WTC11 (cell line): Measurements from ENCODE around the gene NOX5. TPM values are rescaled to one million over a fixed set of nuclear protein-coding genes. Genes with fewer than 3 reads are reported as not detected.

Experiments
- ATAC-seq: fragments of 200-7000 bp; cut with Tn5 transposase; 2 replicates; pipeline ENCODE4 v1.10.0; 2021; ENCODE audit warnings: mild to moderate bottlenecking, moderate library complexity
- CTCF ChIA-PET: fragments of 300-600 bp; sonication (Branson Sonifier 250); formaldehyde crosslinking; loops from one replicate; lab custom pipeline; 2021; ENCODE audit warnings: antibody characterized with exemption; lab: Charles Lee
- POLR2A ChIA-PET: fragments of 350-600 bp; sonication (Branson Sonifier 250); formaldehyde crosslinking; loops from one replicate; lab custom pipeline; 2021; ENCODE audit warnings: antibody characterized with exemption; lab: Charles Lee
- DNase-seq: peaks from one replicate; pipeline ENCODE4 v3.0.0; 2021; ENCODE audit warnings: low spot score
- H3K27ac Mint-ChIP-seq: 2 replicates; pipeline ENCODE4 v1.8.0; 2021; ENCODE audit warnings: mixed read lengths
- H3K27me3 Mint-ChIP-seq: 2 replicates; pipeline ENCODE4 v1.8.0; 2021; ENCODE audit warnings: low read depth, mild to moderate bottlenecking, moderate library complexity, mixed read lengths
- H3K36me3 Mint-ChIP-seq: 2 replicates; pipeline ENCODE4 v1.8.0; 2021; ENCODE audit warnings: mixed read lengths
- H3K4me1 Mint-ChIP-seq: 2 replicates; pipeline ENCODE4 v1.8.0; 2022; ENCODE audit warnings: mixed read lengths
- H3K4me3 Mint-ChIP-seq: 2 replicates; pipeline ENCODE4 v1.8.0; 2021; ENCODE audit warnings: mild to moderate bottlenecking, moderate library complexity, mixed read lengths
- H3K9me3 Mint-ChIP-seq: 2 replicates; pipeline ENCODE4 v1.8.0; 2021; ENCODE audit warnings: mixed read lengths
- ARID4B ChIP-seq: sonication (generic); formaldehyde crosslinking; IDR thresholded peaks from 2 replicates; pipeline ENCODE4 v1.8.0; 2023; ENCODE audit warnings: missing genetic modification reagents, mild to moderate bottlenecking, borderline replicate concordance
- CREB1 ChIP-seq: sonication (generic); formaldehyde crosslinking; IDR thresholded peaks from 2 replicates; pipeline ENCODE4 v1.8.0; 2023; ENCODE audit warnings: mild to moderate bottlenecking, missing genetic modification reagents
- CTCF ChIP-seq: fragments of 200-600 bp; IDR thresholded peaks from 2 replicates; pipeline ENCODE4 v1.8.0; 2022; ENCODE audit warnings: antibody characterized with exemption
- ERG ChIP-seq: fragments of 250-450 bp; sonication (Bioruptor Pico); IDR thresholded peaks from 2 replicates; pipeline ENCODE4 v1.8.0; 2021; ENCODE audit warnings: mild to moderate bottlenecking
- IRF1 ChIP-seq: sonication (generic); formaldehyde crosslinking; IDR thresholded peaks from 2 replicates; pipeline ENCODE4 v1.8.0; 2023; ENCODE audit warnings: missing genetic modification reagents
- MAX ChIP-seq: sonication (generic); formaldehyde crosslinking; IDR thresholded peaks from 2 replicates; pipeline ENCODE4 v1.8.0; 2022; ENCODE audit warnings: mild to moderate bottlenecking, missing genetic modification reagents
- MLX ChIP-seq: sonication (generic); formaldehyde crosslinking; IDR thresholded peaks from 2 replicates; pipeline ENCODE4 v1.8.1; 2023; ENCODE audit warnings: mild to moderate bottlenecking, missing genetic modification reagents, moderate library complexity
- MYBL2 ChIP-seq: sonication (generic); formaldehyde crosslinking; IDR thresholded peaks from 2 replicates; pipeline ENCODE4 v1.8.1; 2023; ENCODE audit warnings: mild to moderate bottlenecking, moderate library complexity, missing genetic modification reagents
- PREB ChIP-seq: sonication (generic); formaldehyde crosslinking; IDR thresholded peaks from 2 replicates; pipeline ENCODE4 v1.8.1; 2022; ENCODE audit warnings: mild to moderate bottlenecking, missing genetic modification reagents, moderate library complexity, borderline replicate concordance
- SP1 ChIP-seq: sonication (generic); formaldehyde crosslinking; conservative IDR thresholded peaks from 2 replicates; pipeline ENCODE4 v1.8.1; 2022; ENCODE audit warnings: missing genetic modification reagents
- TCF7 ChIP-seq: sonication (generic); formaldehyde crosslinking; IDR thresholded peaks from 2 replicates; pipeline ENCODE4 v1.8.0; 2022; ENCODE audit warnings: mild to moderate bottlenecking, low read depth, missing genetic modification reagents, moderate library complexity
- ZNF671 ChIP-seq: fragments of 250-450 bp; sonication (Bioruptor Pico); IDR thresholded peaks from 2 replicates; pipeline ENCODE4 v1.8.0; 2021; ENCODE audit warnings: mild to moderate bottlenecking
- total RNA-seq: library from RNA; stranded (reverse); gene quantifications from 3 replicates; pipeline ENCODE4 v1.2.3, GENCODE V29; 2021

Gene NOX5
- total RNA-seq, 1 experiment from 2014 or later, result not detected

- TF ChIP-seq PREB (no peak), ERG (CRISPR knock-in tag) (no peak), CREB1 (no peak), SP1 (no peak), TCF7 (CRISPR knock-in tag) (no peak)
These were observed 19.9 kb downstream of the NOX5 start (continued) for GRCh38 chr15:69034352-69034751.

- ChIA-PET CTCF (interaction anchor here (0.5 to 2.0 kb wide), 37 partner anchors 8 to 490 kb away, joined by 3 to 10 read pairs (median 4); no protein-coding TSS in a partner anchor), POLR2A (interaction anchor here (0.5 to 1.0 kb wide), 2 partner anchors 372 to 504 kb away, joined by 3 to 6 read pairs; no protein-coding TSS in a partner anchor)
- no peak overlapping the region for H3K27ac Mint-ChIP-seq
- peak; percentile 80 for ATAC-seq
- peaks cover 3% of the 10 kb centered on the region; the same call in 1 of the 2 replicates for H3K4me1 Mint-ChIP-seq
- peak; percentile 81 for DNase-seq
- H3K27me3 Mint-ChIP-seq, result peaks cover 26% of the 10 kb centered on the region
- H3K4me3 Mint-ChIP-seq, result no peak overlapping the region
- TF ChIP-seq MAX (CRISPR knock-in tag) (peak; percentile 55; the same call in 1 of the 2 replicates), MLX (no peak), MYBL2 (CRISPR knock-in tag) (no peak), ZNF671 (CRISPR knock-in tag) (no peak), CTCF (peak; percentile 46), TCF7 (CRISPR knock-in tag) (no peak), IRF1 (no peak), ARID4B (0 out of 2 replicates have a peak, but pooled peaks have one; percentile 33)
- H3K36me3 Mint-ChIP-seq, result no peaks in the 10 kb centered on the region
- H3K9me3 Mint-ChIP-seq, result no peaks in the 10 kb centered on the region
These were observed 20.9 kb downstream of the NOX5 start for GRCh38 chr15:69035205-69035917.
